Measurements from ENCODE around the gene SSNA1.

- TF ChIP-seq CTCF (IDR thresholded peaks at IDR 0.05) (no peak), POLR2A (IDR thresholded peaks at IDR 0.05) (no peak)
Observed at GRCh38 chr9:137149363-137149762, 39.1 kb upstream of the SSNA1 start.

Data from esophagus squamous epithelium (tissue), 4 donors.